ENCODE data around the gene AXDND1.
A peak's percentile ranks its signal among the peaks of the same experiment; 100 is the strongest.

DNA sequence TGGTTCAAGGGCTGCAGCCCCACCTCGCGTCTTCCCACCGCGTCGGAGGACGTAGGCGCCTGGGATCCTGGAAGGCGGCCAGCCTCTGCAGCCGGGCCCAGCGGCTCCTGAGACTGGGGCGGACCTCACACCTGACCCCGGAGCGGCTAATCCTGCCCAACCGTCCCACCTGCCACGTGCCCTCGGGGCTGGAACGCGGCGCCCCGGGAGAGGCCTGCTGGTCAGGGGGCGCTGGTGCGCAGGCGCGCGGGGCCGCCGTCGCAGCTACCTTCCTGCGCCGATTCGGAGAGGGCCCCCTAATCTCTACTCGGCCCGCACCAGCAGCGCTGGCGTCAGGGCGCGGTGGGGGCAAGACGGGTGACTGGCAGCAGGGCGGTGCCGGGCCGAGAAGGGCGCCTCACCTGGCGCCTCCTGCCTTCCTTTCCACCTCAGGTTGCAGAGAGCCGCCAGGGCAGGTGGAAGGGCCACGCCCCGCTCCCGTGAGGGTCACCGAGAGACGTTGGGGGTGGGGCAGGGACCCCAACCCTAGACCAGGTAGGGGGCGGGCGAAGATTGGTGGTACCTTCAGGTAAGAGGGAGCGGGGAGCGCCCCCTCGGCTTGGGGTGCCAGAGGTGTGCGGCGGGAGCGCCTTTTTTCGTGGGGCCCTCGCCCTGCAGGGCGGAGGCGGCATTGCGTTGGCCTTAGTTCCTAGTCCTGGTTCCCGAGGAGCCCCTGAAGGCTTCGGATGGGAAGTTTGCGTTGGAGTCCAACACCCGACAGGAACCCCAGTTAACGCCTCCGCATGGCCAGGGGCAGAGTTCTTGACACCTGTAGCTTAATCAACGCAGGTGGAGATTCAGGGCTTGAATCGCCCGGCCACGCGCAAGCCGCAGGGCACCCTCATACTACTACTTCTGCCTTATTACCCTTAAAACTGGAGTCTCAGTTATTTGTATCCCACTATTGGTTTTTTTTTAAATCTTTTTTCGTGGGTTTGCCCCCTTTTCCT lies 226.1 kb downstream of the AXDND1 start, which contains the start of gene TDRD5:
- TF ChIP-seq, protein P1, sequence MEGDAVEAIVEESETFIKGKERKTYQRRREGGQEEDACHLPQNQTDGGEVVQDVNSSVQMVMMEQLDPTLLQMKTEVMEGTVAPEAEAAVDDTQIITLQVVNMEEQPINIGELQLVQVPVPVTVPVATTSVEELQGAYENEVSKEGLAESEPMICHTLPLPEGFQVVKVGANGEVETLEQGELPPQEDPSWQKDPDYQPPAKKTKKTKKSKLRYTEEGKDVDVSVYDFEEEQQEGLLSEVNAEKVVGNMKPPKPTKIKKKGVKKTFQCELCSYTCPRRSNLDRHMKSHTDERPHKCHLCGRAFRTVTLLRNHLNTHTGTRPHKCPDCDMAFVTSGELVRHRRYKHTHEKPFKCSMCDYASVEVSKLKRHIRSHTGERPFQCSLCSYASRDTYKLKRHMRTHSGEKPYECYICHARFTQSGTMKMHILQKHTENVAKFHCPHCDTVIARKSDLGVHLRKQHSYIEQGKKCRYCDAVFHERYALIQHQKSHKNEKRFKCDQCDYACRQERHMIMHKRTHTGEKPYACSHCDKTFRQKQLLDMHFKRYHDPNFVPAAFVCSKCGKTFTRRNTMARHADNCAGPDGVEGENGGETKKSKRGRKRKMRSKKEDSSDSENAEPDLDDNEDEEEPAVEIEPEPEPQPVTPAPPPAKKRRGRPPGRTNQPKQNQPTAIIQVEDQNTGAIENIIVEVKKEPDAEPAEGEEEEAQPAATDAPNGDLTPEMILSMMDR (IDR thresholded peaks at IDR 0.05) = peak; percentile 47
- no peak for TF ChIP-seq TCF7L2 (IDR thresholded peaks at IDR 0.05; ENCODE audit: low read depth, low read length)
